PC-9 (cell line): ENCODE data around the gene MT1F.

ENCODE experiments used
- CTCF ChIP-seq: fragments of 200-600 bp; sonication (generic); conservative IDR thresholded peaks from 2 replicates; pipeline ENCODE4 v1.6.1; 2017; ENCODE audit warnings: mixed run types, antibody characterized with exemption, mild to moderate bottlenecking, moderate library complexity
- EZH2 ChIP-seq: fragments of 200-600 bp; sonication (generic); IDR thresholded peaks from 2 replicates; pipeline ENCODE4 v1.8.0; 2017; ENCODE audit warnings: antibody characterized with exemption, low read depth

GRCh38 chr16:56653218-56653617 lies 4.5 kb upstream of the MT1F start:
- no peak for TF ChIP-seq CTCF
- no peak for TF ChIP-seq EZH2
